Erythroblast (primary cell): ENCODE measurements around the gene TMEM8B.

ENCODE experiments used
- GATA1 ChIP-seq: IDR thresholded peaks from 2 replicates; pipeline ENCODE4 v1.6.1; 2011; ENCODE audit warnings: low read depth, mild to moderate bottlenecking, control low read depth, low read length, moderate library complexity
- POLR2A ChIP-seq: IDR thresholded peaks from 2 replicates; pipeline ENCODE4 v1.6.1; 2011; ENCODE audit warnings: mild to moderate bottlenecking, low read length

DNA sequence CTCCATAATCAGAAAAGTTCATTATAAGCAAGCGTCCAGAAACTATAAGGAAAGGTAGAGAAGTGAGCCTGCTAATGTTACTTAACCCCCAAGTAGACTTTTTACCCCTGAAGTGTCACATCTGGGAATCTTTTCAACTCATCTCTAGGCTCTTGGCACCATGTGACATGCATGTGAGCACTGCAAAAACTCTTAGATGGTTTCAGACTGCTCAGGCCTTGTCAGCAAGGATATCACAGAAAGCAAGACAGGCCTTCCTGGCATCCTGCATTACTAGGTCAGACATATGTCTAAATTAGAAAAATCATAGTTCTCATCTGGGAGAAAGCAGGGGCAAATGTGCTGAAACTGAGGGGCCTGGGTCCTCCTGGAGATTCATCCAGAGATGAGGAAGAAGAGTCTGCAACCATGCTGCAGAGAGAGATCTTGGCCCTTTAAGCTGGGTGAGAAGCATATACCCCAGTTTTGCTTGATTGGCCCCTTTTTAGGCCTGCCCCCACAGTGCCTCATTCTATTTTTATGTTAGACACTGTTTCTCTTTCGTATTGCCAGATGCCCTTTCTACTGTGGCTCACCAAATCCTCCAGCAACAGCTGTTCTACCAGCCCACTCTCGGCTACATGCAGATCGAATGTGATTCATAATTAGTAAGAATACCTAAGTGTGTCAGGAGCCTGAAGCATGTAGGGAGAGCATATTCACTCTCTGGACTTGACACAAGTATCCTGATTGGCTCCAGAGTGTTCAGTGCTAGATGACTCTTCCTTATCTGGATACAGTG is 19.0 kb downstream of the TMEM8B start:
- TF ChIP-seq POLR2A (no peak), GATA1 (no peak)
